ENCODE measurements around the gene RERE. TPM values are rescaled to one million over a fixed set of nuclear protein-coding genes. Genes with fewer than 3 reads are reported as not detected.
A peak's percentile ranks its signal among the peaks of the same experiment; 100 is the strongest.

The RERE gene
- total RNA-seq, 2 experiments from 2014 or later, result 73.1 to 211 TPM

- Histone ChIP-seq H4K20me1 (ENCODE audit: insufficient read depth, low read length) (no peaks in the 10 kb centered on the region), H3K27ac (ENCODE audit: low read depth, low read length, poor library complexity, severe bottlenecking) (peak overlapping the region; percentile 94), H3K4me2 (ENCODE audit: low read length) (peak overlapping the region; percentile 67), H3K4me1 (ENCODE audit: insufficient read depth, low read length, poor library complexity, severe bottlenecking) (peaks cover 81% of the 10 kb centered on the region), H3K9me2 (ENCODE audit: insufficient read depth, low read length) (no peaks in the 10 kb centered on the region), H2AFZ (ENCODE audit: low read length) (no peak overlapping the region), H3K36me3 (ENCODE audit: insufficient read depth, low read length) (peaks cover 52% of the 10 kb centered on the region), H3K79me2 (ENCODE audit: insufficient read depth, low read depth, low read length) (peaks cover 63% of the 10 kb centered on the region), H3K9me3 (ENCODE audit: low read length) (no peaks in the 10 kb centered on the region), H3K4me3 (ENCODE audit: low read depth, low read length, poor library complexity, severe bottlenecking) (peak overlapping the region; percentile 43)
- no TSS peak for BruUV-seq (replicated peaks)
- ChIA-PET CTCF (ENCODE audit: unreplicated experiment) (interaction anchor here (1.0 kb wide), 1 partner anchor 21 kb away, joined by 3 read pairs; no protein-coding TSS in a partner anchor), POLR2A (interaction anchor here (0.6 to 4.0 kb wide), 12 partner anchors 12 to 70 kb away, joined by 3 to 24 read pairs (median 12); no protein-coding TSS in a partner anchor)
- peak; percentile 84 for DNase-seq (ENCODE audit: low spot score)
- TF ChIP-seq, protein P1, sequence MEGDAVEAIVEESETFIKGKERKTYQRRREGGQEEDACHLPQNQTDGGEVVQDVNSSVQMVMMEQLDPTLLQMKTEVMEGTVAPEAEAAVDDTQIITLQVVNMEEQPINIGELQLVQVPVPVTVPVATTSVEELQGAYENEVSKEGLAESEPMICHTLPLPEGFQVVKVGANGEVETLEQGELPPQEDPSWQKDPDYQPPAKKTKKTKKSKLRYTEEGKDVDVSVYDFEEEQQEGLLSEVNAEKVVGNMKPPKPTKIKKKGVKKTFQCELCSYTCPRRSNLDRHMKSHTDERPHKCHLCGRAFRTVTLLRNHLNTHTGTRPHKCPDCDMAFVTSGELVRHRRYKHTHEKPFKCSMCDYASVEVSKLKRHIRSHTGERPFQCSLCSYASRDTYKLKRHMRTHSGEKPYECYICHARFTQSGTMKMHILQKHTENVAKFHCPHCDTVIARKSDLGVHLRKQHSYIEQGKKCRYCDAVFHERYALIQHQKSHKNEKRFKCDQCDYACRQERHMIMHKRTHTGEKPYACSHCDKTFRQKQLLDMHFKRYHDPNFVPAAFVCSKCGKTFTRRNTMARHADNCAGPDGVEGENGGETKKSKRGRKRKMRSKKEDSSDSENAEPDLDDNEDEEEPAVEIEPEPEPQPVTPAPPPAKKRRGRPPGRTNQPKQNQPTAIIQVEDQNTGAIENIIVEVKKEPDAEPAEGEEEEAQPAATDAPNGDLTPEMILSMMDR (conservative IDR thresholded peaks at IDR 0.05; ENCODE audit: low read length), result no peak
- no peak for TF ChIP-seq EZH2phosphoT487 (IDR thresholded peaks at IDR 0.05; ENCODE audit: borderline replicate concordance, low read depth, low read length)
- intact Hi-C loops (cut with micrococcal nuclease; ENCODE audit: unreplicated experiment), result loop anchor here (2.0 kb wide), 2 partner anchors 22 to 68 kb away; no protein-coding TSS in a partner anchor
These were observed 322.8 kb downstream of the RERE start for GRCh38 chr1:8494681-8495080.

DNA sequence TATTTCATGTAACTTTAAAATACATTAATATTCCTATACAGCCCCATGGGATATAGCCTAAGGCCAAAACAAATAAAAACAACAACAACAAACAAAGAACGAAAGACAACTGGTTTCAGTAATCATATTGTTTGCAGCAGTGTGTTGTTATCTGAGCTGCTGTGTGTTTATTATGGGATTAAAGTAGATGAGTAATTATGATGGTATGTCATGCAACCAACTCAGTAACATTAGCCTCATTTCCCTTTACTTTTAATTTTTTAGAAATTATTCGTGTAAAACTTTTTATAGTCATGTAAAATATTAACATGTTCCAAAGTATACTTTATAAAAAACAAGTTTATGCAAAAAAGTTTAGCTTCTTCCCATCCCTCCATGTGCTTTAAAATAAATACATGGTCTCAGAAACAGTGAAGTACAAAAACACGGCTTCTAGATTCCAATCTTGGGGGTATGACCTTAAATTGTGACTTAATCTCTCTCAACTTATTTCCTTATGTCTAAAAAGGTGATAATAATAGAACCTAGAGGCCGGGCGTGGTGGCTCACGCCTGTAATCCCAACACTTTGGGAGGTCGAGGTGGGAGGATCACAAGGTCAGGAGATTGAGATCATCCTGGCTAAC is 323.4 kb downstream of the RERE start:
- TF ChIP-seq, protein P1 (conservative IDR thresholded peaks at IDR 0.05; ENCODE audit: low read length), result no peak
- no peak for TF ChIP-seq EZH2phosphoT487 (IDR thresholded peaks at IDR 0.05; ENCODE audit: borderline replicate concordance, low read depth, low read length)
- DNase-seq (ENCODE audit: low spot score), result no peak
- peak overlapping the region; percentile 28 for H3K4me3 ChIP-seq (ENCODE audit: low read depth, low read length, poor library complexity, severe bottlenecking)
- peaks cover 75% of the 10 kb centered on the region for H3K4me1 ChIP-seq (ENCODE audit: insufficient read depth, low read length, poor library complexity, severe bottlenecking)
- peaks cover 56% of the 10 kb centered on the region for H3K79me2 ChIP-seq (ENCODE audit: insufficient read depth, low read depth, low read length)
- intact Hi-C loops (cut with micrococcal nuclease; ENCODE audit: unreplicated experiment), result loop anchor here (2.0 kb wide), 2 partner anchors 21 to 67 kb away; no protein-coding TSS in a partner anchor
- no peak overlapping the region for H2AFZ ChIP-seq (ENCODE audit: low read length)
- no peaks in the 10 kb centered on the region for H3K9me2 ChIP-seq (ENCODE audit: insufficient read depth, low read length)
- H3K4me2 ChIP-seq (ENCODE audit: low read length), result peak overlapping the region; percentile 67
- POLR2A ChIA-PET, result interaction anchor here (0.7 to 4.0 kb wide), 16 partner anchors 9 to 70 kb away, joined by 3 to 24 read pairs (median 6); no protein-coding TSS in a partner anchor
- TSS peak; percentile 34 for BruUV-seq (replicated peaks)
- peaks cover 50% of the 10 kb centered on the region for H3K36me3 ChIP-seq (ENCODE audit: insufficient read depth, low read length)
- no peaks in the 10 kb centered on the region for H3K9me3 ChIP-seq (ENCODE audit: low read length)
- peak overlapping the region; percentile 94 for H3K27ac ChIP-seq (ENCODE audit: low read depth, low read length, poor library complexity, severe bottlenecking)
- CTCF ChIA-PET (ENCODE audit: unreplicated experiment), result interaction anchor here (1.0 kb wide), 1 partner anchor 21 kb away, joined by 3 read pairs; no protein-coding TSS in a partner anchor
- H4K20me1 ChIP-seq (ENCODE audit: insufficient read depth, low read length), result no peaks in the 10 kb centered on the region

DNA sequence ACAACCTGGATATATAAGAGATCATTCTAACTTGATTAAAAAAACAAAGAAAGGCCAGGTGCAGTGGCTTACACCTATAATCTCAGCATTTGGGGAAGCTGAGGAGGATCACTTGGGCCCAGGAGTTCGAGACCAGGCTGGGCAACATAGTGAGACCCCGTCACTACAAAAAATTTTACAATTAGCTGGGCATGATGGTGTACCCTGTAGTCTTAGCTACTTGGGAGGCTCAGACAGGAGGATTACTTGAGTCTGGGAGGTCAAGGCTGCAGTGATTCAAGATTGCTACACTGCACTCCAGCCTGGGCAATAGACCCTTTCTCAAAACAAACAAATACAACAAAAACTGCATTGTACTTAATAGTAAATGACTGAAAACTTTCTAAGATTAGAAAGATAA is 330.2 kb downstream of the RERE start:
- POLR2A ChIA-PET, result no interaction called here

More for the DNA sequence above, 330.2 kb downstream of the RERE start:
- H3K4me2 ChIP-seq (ENCODE audit: low read length), result no peak overlapping the region
- H3K79me2 ChIP-seq (ENCODE audit: insufficient read depth, low read depth, low read length), result peaks cover 62% of the 10 kb centered on the region
- H3K36me3 ChIP-seq (ENCODE audit: insufficient read depth, low read length), result peaks cover 46% of the 10 kb centered on the region
- CTCF ChIA-PET (ENCODE audit: unreplicated experiment), result no interaction called here
- no TSS peak for BruUV-seq (replicated peaks)
- no peak for DNase-seq (ENCODE audit: low spot score)
- H3K27ac ChIP-seq (ENCODE audit: low read depth, low read length, poor library complexity, severe bottlenecking), result no peak overlapping the region
- H3K9me2 ChIP-seq (ENCODE audit: insufficient read depth, low read length), result no peaks in the 10 kb centered on the region
- H2AFZ ChIP-seq (ENCODE audit: low read length), result no peak overlapping the region
- H4K20me1 ChIP-seq (ENCODE audit: insufficient read depth, low read length), result no peaks in the 10 kb centered on the region
- no peak overlapping the region for H3K4me3 ChIP-seq (ENCODE audit: low read depth, low read length, poor library complexity, severe bottlenecking)
- no peaks in the 10 kb centered on the region for H3K9me3 ChIP-seq (ENCODE audit: low read length)
- no peak for TF ChIP-seq EZH2phosphoT487 (IDR thresholded peaks at IDR 0.05; ENCODE audit: borderline replicate concordance, low read depth, low read length)
- H3K4me1 ChIP-seq (ENCODE audit: insufficient read depth, low read length, poor library complexity, severe bottlenecking), result peaks cover 9% of the 10 kb centered on the region
- intact Hi-C loops (cut with micrococcal nuclease; ENCODE audit: unreplicated experiment), result no loop called here

Data from OCI-LY7 (cell line).